ENCODE measurements around the gene ZNF208.
"Not testable (repeated sequence)": the region's sequence is repeated elsewhere in the genome, so short reads cannot be mapped to it uniquely, and the experiment has no call there.

ZNF208 gene

GRCh38 chr19:22010437-22011143 lies at the start of gene ZNF208:
ZNF208 (minus strand) TSS chr19:22010943; CDS start chr19:22010794, 149 bp downstream.
- DNase-seq (ENCODE audit: low spot score), result not testable (repeated sequence)

GRCh38 chr19:22052644-22053013 lies 41.9 kb upstream of the ZNF208 start:
- DNase-seq (ENCODE audit: low spot score), result no peak

- not testable (repeated sequence) for DNase-seq (ENCODE audit: low spot score)
These were observed 30.4 kb upstream of the ZNF208 start for GRCh38 chr19:22041151-22041550.

DNA sequence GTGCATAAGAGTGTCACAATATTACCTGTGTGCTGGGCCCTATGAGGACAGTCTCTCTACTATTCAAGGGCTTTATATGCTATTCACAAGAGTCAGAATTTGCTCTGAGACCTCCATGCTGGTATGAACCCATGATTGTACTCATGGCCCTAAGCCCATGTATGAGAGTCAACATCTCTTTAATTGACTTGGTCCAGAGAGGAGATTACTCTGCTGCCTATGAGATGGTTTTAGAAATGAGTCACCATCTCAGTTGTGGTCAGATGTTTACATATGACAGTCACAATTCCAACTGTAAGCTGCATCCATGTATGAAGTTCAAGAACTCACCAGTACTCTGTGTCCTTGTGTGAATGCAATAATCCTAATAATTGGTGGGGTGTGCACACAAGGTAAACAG lies 19.9 kb upstream of the ZNF208 start:
- DNase-seq (ENCODE audit: low spot score), result no peak

GRCh38 chr19:22026687-22027086 lies 15.9 kb upstream of the ZNF208 start:
- no peak for DNase-seq (ENCODE audit: low spot score)

GRCh38 chr19:22025539-22025938 lies 14.8 kb upstream of the ZNF208 start:
- DNase-seq (ENCODE audit: low spot score), result not testable (repeated sequence)

GRCh38 chr19:21970466-21970865 lies 40.3 kb downstream of the ZNF208 start:
- no peak for DNase-seq (ENCODE audit: low spot score)

GRCh38 chr19:21947775-21948174 lies 63.0 kb downstream of the ZNF208 start:
- no peak for DNase-seq (ENCODE audit: low spot score)

DNA sequence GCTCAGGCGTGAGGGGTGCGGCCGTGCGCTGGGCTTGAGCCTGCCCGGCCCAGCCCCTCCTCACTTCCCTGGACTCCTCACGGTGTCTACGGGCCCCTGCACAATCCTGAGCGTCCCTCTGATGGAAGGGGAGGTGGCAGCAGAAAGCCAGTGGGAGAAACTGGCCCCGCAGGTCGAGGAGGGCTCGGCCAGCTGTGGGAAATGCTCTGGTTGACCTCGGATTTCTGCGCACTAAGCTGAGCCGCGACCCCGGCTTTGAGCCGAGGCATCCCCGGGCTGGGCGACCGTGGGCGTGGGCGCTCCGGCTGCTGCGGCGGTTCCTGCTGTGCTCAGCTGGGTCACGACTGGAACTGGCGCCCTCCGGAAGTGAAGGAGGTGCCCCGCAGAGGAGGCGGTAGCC lies 70.1 kb downstream of the ZNF208 start:
- no peak for DNase-seq (ENCODE audit: low spot score)

- DNase-seq (ENCODE audit: low spot score), result no peak
These were observed 76.2 kb downstream of the ZNF208 start for GRCh38 chr19:21934593-21934992.

DNA sequence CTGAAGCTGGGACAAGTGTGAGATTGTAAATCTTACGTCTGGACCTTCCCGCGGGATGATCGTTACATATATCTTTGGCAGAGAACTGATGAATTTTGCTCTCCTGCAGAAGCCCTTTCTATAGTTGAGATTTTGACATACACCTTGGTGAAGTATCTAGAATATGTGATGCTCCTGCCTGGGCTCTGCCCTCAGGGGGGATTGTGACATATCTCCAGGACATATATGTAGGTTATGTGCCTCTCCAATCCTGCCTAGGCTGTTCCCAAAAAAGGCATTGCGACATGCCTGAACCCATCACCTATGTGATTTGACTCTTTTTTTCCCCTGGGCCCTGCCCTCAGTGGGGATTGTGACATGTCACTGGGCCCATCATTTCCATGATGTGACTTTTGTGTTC lies 76.6 kb downstream of the ZNF208 start:
- DNase-seq (ENCODE audit: low spot score), result no peak

- DNase-seq (ENCODE audit: low spot score), result no peak
These were observed 88.5 kb downstream of the ZNF208 start for GRCh38 chr19:21922276-21922675.

DNA sequence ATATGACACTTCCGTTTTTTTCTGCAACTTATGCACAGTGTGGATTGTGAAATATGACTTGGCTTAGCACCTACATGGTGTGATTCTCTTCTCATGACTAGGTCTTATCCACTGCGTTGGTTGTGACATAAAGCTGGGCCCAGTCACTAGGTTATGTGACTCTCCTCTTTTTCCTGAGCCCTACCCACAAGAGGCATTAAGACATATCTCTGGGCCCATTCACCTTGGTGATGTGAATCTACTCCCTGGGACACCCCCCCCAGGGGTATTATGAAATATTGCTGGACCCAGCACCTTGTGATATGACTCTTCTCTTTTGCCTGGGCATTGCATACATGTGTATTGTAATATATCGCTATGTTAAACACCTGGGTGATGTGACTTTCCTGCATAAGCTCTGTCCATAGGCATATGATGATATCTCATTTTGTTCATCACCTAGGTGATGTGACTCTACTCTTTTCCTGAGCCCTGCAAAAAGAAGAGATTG lies 89.0 kb downstream of the ZNF208 start:
- no peak for DNase-seq (ENCODE audit: low spot score)

GRCh38 chr19:21915411-21915810 lies 95.3 kb downstream of the ZNF208 start:
- DNase-seq (ENCODE audit: low spot score), result no peak

DNA sequence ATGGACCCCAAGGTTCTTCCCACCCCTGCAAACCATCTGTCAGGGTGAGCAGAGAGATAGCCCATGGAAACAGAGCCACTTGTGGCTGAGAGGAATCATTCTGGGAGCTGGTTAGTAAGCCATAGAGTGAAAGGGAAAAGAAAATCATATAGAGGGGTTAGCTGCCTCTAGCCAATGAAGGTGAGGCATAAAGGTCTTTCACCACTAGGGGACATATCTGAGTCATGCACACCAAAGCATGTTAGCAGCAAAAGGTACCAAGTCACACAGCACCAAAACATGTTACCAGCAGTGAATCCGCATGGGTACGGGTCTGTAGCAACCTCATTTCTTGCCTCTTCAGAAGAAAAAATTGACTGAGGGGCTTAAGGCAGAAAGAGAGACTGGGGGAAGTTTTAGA lies 98.1 kb downstream of the ZNF208 start:
- no peak for DNase-seq (ENCODE audit: low spot score)

DNA sequence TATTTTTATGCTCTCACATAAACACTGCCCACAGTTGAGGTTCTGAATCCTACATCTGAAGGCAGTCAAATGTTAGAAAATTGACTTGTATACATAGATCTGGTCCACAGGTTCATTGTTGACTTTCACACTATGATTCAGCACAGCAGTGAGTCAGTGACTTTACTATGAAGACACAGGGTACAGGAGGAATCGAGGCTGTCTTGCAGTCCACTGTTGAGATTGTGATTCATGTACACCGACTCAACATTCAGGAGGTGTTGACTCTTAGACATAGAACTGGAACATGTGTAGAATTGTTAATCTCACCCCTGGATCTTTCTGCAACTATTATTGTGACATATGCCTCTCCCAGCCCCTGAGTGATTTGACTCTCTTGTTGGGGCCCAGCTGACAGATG lies 100.4 kb downstream of the ZNF208 start:
- DNase-seq (ENCODE audit: low spot score), result no peak

GRCh38 chr19:21908066-21908465 lies 102.7 kb downstream of the ZNF208 start:
- no peak for DNase-seq (ENCODE audit: low spot score)

- no peak for DNase-seq (ENCODE audit: low spot score)
These were observed 103.2 kb downstream of the ZNF208 start for GRCh38 chr19:21907516-21907915.

- no peak for DNase-seq (ENCODE audit: low spot score)
These were observed 108.2 kb downstream of the ZNF208 start for GRCh38 chr19:21902571-21902970.

GRCh38 chr19:21901861-21902260 lies 108.9 kb downstream of the ZNF208 start:
- no peak for DNase-seq (ENCODE audit: low spot score)

DNA sequence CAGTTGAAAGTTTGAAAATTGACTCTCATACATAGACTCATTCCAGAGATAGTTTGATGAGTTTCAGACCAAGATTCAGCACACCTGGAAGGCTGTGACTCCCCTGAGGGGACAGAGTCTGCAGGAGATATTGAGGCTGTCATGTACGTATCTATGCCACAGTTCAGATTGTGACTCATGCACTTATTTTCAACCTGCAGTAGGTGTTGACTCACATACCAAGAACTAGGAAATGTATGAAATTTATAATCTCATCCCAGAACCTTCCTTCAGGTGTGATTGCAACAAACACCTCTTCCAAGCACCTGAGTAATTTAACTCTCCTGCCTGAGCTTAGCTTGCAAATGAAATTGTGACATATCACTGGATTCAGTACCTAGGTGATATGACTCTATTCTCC lies 110.3 kb downstream of the ZNF208 start:
- no peak for DNase-seq (ENCODE audit: low spot score)

GRCh38 chr19:21891086-21891485 lies 119.7 kb downstream of the ZNF208 start:
- no peak for DNase-seq (ENCODE audit: low spot score)

DNA sequence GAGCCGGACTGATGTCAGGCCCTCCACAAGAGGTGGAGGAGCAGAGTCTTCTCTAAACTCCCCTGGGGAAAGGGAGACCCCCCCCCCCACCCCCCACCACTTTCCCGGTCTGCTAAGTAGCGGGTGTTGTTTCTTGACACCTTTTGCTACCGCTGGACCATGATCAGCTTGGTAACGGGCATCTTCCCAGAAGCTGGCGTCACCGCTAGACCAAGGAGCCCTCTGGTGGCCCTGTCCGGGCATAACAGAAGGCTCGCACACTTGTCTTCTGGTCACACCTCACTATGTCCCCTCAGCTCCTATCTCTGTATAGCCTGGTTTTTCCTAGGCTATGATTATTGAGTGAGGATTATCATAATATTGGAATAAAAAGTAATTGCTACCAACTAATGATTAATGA lies 120.7 kb downstream of the ZNF208 start:
- DNase-seq (ENCODE audit: low spot score), result not testable (repeated sequence)

DNA sequence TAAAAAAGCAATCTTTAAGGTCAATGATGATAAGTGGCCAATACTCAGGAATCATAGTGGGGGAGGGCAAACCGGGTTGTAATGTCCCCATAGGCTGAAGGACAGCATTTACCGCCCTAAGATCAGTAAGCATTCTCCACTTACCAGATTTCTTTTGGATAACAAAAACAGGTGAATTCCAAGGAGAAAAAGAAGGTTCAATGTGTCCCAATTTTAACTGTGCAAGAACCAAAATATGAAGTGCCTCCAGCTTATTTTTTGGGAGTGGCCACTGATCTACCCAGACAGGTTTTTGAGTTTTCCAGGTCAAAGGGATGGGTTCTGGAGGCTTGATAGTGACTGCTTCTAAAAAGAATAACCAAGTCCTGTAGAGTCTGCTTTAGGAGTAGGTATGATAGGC lies 125.2 kb downstream of the ZNF208 start:
- not testable (repeated sequence) for DNase-seq (ENCODE audit: low spot score)

Data from SW480 (cell line).